Measurements from ENCODE around the gene MCHR1. TPM values are rescaled to one million over a fixed set of nuclear protein-coding genes. Genes with fewer than 3 reads are reported as not detected.

MCHR1 gene
- polyA plus RNA-seq, 1 experiment = 1.1 TPM

DNA sequence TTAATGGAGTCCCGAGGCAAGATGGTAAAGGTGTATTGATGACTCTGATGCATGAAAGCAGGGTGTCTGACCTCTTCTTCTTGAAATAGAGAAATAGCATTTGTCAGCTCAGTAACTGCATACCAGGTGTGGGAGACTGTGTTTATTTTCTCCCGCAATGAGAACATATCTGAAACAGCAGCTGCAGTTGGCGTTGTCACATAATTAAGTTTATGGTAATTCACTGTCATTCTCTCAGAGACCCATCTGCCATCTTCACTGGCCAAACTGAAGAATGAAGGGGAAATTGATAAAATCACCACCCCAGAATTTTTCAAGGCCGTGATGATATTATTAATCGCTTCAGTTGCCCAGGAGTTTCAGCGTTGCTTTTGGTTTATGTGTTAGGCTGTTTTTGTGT lies 20.1 kb upstream of the MCHR1 start:
- no peaks in the 10 kb centered on the region for H3K36me3 ChIP-seq (ENCODE audit: control insufficient read depth, insufficient read depth, low read length)
- H3K4me3 ChIP-seq (ENCODE audit: low read depth, low read length) = no peak overlapping the region
- CTCF ChIA-PET = interaction anchor here (1.4 kb wide), 1 partner anchor 101 kb away, joined by 3 read pairs; no protein-coding TSS in a partner anchor
- POLR2A ChIA-PET = no interaction called here
- H3K27me3 ChIP-seq (ENCODE audit: control insufficient read depth, insufficient read depth, low read length) = no peaks in the 10 kb centered on the region
- DNase-seq (ENCODE audit: low read depth) = no peak
- TF ChIP-seq CTCF (IDR thresholded peaks at IDR 0.05; ENCODE audit: insufficient read depth, low read depth, low read length) = no peak

- no peak for TF ChIP-seq CTCF (IDR thresholded peaks at IDR 0.05; ENCODE audit: insufficient read depth, low read depth, low read length)
- ChIA-PET POLR2A (no interaction called here), CTCF (no interaction called here)
- Histone ChIP-seq H3K27me3 (ENCODE audit: control insufficient read depth, insufficient read depth, low read length) (no peaks in the 10 kb centered on the region), H3K36me3 (ENCODE audit: control insufficient read depth, insufficient read depth, low read length) (no peaks in the 10 kb centered on the region), H3K4me3 (ENCODE audit: low read depth, low read length) (no peak overlapping the region)
- no peak for DNase-seq (ENCODE audit: low read depth)
Observed at GRCh38 chr22:40660730-40661129, 18.6 kb upstream of the MCHR1 start.

GRCh38 chr22:40661671-40662070 lies 17.6 kb upstream of the MCHR1 start:
- TF ChIP-seq CTCF (IDR thresholded peaks at IDR 0.05; ENCODE audit: insufficient read depth, low read depth, low read length) = no peak

DNA sequence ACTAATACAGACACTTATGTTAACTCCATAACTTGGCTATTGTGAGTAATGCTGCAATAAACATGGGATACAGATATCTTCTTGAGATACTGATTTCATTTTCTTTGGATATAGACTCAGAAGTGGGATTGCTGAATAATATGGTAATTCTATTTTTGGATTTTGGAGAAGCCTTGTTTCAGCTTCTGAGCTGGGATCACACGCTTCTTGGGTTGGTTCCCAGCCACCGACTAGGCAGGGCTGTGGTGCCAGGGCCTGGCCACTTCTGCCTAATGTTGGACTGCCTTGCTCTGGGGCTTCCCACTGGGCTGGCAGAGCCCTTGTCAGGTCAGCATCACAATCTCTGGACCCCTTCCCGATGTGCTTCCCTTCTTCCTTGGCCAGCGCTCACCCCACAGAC lies 14.0 kb upstream of the MCHR1 start:
- POLR2A ChIA-PET = interaction anchor here (0.6 kb wide), 1 partner anchor 367 kb away, joined by 3 read pairs; no protein-coding TSS in a partner anchor
- CTCF ChIA-PET = interaction anchor here (0.5 to 1.4 kb wide), 6 partner anchors 9 to 228 kb away, joined by 3 to 8 read pairs (median 4); no protein-coding TSS in a partner anchor
- Histone ChIP-seq H3K4me3 (ENCODE audit: low read depth, low read length) (no peak overlapping the region), H3K36me3 (ENCODE audit: control insufficient read depth, insufficient read depth, low read length) (no peaks in the 10 kb centered on the region), H3K27me3 (ENCODE audit: control insufficient read depth, insufficient read depth, low read length) (no peaks in the 10 kb centered on the region)
- TF ChIP-seq CTCF (IDR thresholded peaks at IDR 0.05; ENCODE audit: insufficient read depth, low read depth, low read length) = no peak
- peak; percentile 53 for DNase-seq (ENCODE audit: low read depth)

More at GRCh38 chr22:40661671-40662070, 17.6 kb upstream of the MCHR1 start:
- Histone ChIP-seq H3K4me3 (ENCODE audit: low read depth, low read length) (no peak overlapping the region), H3K36me3 (ENCODE audit: control insufficient read depth, insufficient read depth, low read length) (no peaks in the 10 kb centered on the region), H3K27me3 (ENCODE audit: control insufficient read depth, insufficient read depth, low read length) (no peaks in the 10 kb centered on the region)
- ChIA-PET CTCF (interaction anchor here (1.4 kb wide), 1 partner anchor 238 kb away, joined by 3 read pairs; no protein-coding TSS in a partner anchor), POLR2A (no interaction called here)
- DNase-seq (ENCODE audit: low read depth) = no peak

DNA sequence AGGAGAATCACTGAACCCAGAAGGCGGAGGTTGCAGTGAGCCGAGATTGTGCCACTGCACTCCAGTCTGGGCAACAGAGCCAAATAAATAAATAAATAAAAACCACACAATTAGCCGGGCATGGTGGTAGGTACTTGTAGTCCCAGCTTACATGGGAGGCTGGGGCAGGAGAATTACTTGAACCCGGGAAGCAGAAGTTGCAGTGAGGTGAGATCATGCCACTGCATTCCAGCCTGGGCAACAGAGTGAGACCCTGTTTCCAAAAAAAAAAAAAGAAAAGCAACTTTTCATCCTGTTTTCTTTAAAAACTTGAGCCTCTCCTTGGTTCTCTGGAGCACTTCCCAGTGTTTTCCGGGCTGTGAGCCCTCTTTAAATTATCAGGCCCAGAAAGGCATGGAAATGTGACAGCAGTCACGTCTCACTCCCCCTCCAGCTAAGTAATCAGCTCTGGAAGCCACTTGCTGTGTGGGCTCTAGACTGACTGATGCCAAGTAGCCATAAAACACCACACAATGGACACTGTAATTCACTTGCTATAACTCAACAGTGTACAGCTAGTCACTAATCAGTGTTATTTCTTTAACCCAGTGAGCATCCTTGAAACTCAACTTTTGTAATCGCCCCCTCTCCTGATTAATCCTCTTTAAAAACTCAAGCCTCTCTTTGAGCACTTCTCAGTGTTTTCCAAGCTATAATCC lies 13.0 kb upstream of the MCHR1 start:
- CTCF ChIA-PET = interaction anchor here (0.9 to 1.9 kb wide), 6 partner anchors 9 to 318 kb away, joined by 3 to 4 read pairs (median 3); no protein-coding TSS in a partner anchor
- no peak for TF ChIP-seq CTCF (IDR thresholded peaks at IDR 0.05; ENCODE audit: insufficient read depth, low read depth, low read length)
- POLR2A ChIA-PET = interaction anchor here (0.6 kb wide), 2 partner anchors 145 to 368 kb away, joined by 3 to 4 read pairs; no protein-coding TSS in a partner anchor
- H3K4me3 ChIP-seq (ENCODE audit: low read depth, low read length) = no peak overlapping the region
- peak; percentile 75 for DNase-seq (ENCODE audit: low read depth)
- H3K36me3 ChIP-seq (ENCODE audit: control insufficient read depth, insufficient read depth, low read length) = no peaks in the 10 kb centered on the region
- H3K27me3 ChIP-seq (ENCODE audit: control insufficient read depth, insufficient read depth, low read length) = no peaks in the 10 kb centered on the region

Data from BJ (cell line).